ENCODE results near the gene SRSF4.
A peak's percentile ranks its signal among the peaks of the same experiment; 100 is the strongest.
"Not testable (repeated sequence)": the region's sequence is repeated elsewhere in the genome, so short reads cannot be mapped to it uniquely, and the experiment has no call there.

SRSF4 gene

GRCh38 chr1:29124366-29125236, 57.1 kb downstream of the SRSF4 start:
- DNase-seq (ENCODE audit: low read depth in 3 of 3), result peak; percentile 41 to 66 (median 54)

- DNase-seq (ENCODE audit: low read depth in 3 of 3), result no peak
Measured at GRCh38 chr1:29123887-29124365, 57.8 kb downstream of the SRSF4 start, which contains the start of gene TMEM200B. TSS of gene TMEM200B (minus strand) at chr1:29123903. CDS start at chr1:29121828, 2,075 bp downstream.

GRCh38 chr1:29123053-29123886, 58.4 kb downstream of the SRSF4 start:
- DNase-seq (ENCODE audit: low read depth in 3 of 3), result no peak

- DNase-seq (ENCODE audit: low read depth in 3 of 3), result no peak
Measured at GRCh38 chr1:29122682-29123052, 59.0 kb downstream of the SRSF4 start.

GRCh38 chr1:29121936-29122681, 59.6 kb downstream of the SRSF4 start:
- DNase-seq (ENCODE audit: low read depth in 3 of 3), result no peak

GRCh38 chr1:29121516-29121935, 60.2 kb downstream of the SRSF4 start:
- DNase-seq (ENCODE audit: low read depth in 3 of 3), result no peak

GRCh38 chr1:29120947-29121485, 60.7 kb downstream of the SRSF4 start:
- peak; percentile 46 to 62 (median 60) for DNase-seq (ENCODE audit: low read depth in 3 of 3)

GRCh38 chr1:29120367-29120766, 61.3 kb downstream of the SRSF4 start:
- no peak for DNase-seq (ENCODE audit: low read depth in 3 of 3)

- DNase-seq (ENCODE audit: low read depth in 3 of 3), result no peak
Measured at GRCh38 chr1:29119121-29119929, 62.4 kb downstream of the SRSF4 start.

- no peak for DNase-seq (ENCODE audit: low read depth in 3 of 3)
Measured at GRCh38 chr1:29117381-29117780, 64.3 kb downstream of the SRSF4 start.

GRCh38 chr1:29114654-29115053, 67.0 kb downstream of the SRSF4 start:
- DNase-seq (ENCODE audit: low read depth in 3 of 3), result no peak

GRCh38 chr1:29113413-29114117, 68.1 kb downstream of the SRSF4 start:
- no peak for DNase-seq (ENCODE audit: low read depth in 3 of 3)

- DNase-seq (ENCODE audit: low read depth in 3 of 3), result no peak
Measured at GRCh38 chr1:29112705-29113412, 68.8 kb downstream of the SRSF4 start.

GRCh38 chr1:29108041-29108440, 73.7 kb downstream of the SRSF4 start:
- DNase-seq (ENCODE audit: low read depth in 3 of 3), result not testable (repeated sequence)

GRCh38 chr1:29105822-29106221, 75.9 kb downstream of the SRSF4 start:
- no peak for DNase-seq (ENCODE audit: low read depth in 3 of 3)

GRCh38 chr1:29100487-29100886, 81.2 kb downstream of the SRSF4 start:
- DNase-seq (ENCODE audit: low read depth in 3 of 3), result no peak

- no peak for DNase-seq (ENCODE audit: low read depth in 3 of 3)
Measured at GRCh38 chr1:29099286-29099685, 82.4 kb downstream of the SRSF4 start.

All from stimulated activated CD4-positive, alpha-beta T cell treated with anti-CD3 and anti-CD28 coated beads, TNF-alpha, amount 100 ng/mL, for 48 hours (primary cell).